Measurements from ENCODE around the gene TEKT3. TPM values are rescaled to one million over a fixed set of nuclear protein-coding genes. Genes with fewer than 3 reads are reported as not detected.
A peak's percentile ranks its signal among the peaks of the same experiment; 100 is the strongest.

TEKT3 gene
- total RNA-seq, 1 donor: not detected

DNA sequence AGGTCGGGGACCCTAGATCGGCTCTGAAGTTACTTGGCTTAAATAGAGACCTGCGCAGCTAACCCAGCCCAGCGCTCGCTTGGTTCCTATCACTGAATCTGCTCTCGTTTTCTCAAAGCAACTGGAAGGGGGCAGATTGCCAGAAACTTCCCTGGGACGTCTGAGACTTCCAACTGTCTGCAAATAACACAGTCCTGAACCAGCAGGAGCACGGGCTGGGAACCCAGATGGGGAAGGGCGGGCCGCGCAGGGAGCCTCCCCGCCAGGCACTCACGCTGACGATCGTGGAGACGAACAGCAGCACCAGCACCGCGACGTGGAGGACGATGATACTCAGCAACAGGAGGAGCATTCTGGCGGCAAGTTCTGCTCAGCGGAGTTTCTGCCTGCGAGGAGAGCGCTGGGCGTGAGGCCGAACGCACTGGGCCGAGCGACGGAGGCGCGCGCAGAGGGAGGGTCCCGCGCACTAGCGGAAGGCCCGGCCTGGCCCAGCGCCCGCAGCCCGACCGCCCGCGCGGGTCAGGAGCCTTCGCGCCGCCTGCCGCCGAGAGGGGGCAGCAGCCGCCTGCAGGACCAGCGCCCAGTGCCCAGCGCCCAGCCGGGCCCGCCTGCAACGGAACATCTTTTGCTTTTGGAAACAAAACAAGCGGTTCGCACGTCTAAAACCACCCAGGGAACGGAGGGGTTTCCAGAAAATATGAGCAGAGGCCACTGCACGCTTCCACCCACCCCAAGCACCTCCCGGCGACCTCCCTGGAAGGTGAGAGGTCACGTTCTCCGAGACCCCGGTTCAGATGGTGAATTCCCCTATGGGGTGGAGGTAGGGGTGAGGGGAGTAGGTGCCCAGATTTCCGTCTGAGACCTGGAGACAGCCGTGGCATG, 80.8 kb downstream of the TEKT3 start:
- no peaks in the 10 kb centered on the region for H3K9me3 ChIP-seq (ENCODE audit: low read depth, low read length)
- peaks cover 56% of the 10 kb centered on the region for H3K27me3 ChIP-seq (ENCODE audit: insufficient read depth, low read length)
- H3K4me3 ChIP-seq (ENCODE audit: low read length): peak overlapping the region; percentile 25
- peaks cover 31% of the 10 kb centered on the region for H3K4me1 ChIP-seq (ENCODE audit: insufficient read depth, low read length)

GRCh38 chr17:15257796-15258512, 83.4 kb downstream of the TEKT3 start:
- Histone ChIP-seq H3K27me3 (ENCODE audit: insufficient read depth, low read length) (peaks cover 33% of the 10 kb centered on the region), H3K4me3 (ENCODE audit: low read length) (no peak overlapping the region), H3K4me1 (ENCODE audit: insufficient read depth, low read length) (peaks cover 27% of the 10 kb centered on the region), H3K9me3 (ENCODE audit: low read depth, low read length) (no peaks in the 10 kb centered on the region)

- Histone ChIP-seq H3K4me3 (ENCODE audit: low read length) (no peak overlapping the region), H3K27me3 (ENCODE audit: insufficient read depth, low read length) (peaks cover 26% of the 10 kb centered on the region), H3K9me3 (ENCODE audit: low read depth, low read length) (no peaks in the 10 kb centered on the region), H3K4me1 (ENCODE audit: insufficient read depth, low read length) (peaks cover 22% of the 10 kb centered on the region)
These were observed 84.1 kb downstream of the TEKT3 start for GRCh38 chr17:15257258-15257788.

DNA sequence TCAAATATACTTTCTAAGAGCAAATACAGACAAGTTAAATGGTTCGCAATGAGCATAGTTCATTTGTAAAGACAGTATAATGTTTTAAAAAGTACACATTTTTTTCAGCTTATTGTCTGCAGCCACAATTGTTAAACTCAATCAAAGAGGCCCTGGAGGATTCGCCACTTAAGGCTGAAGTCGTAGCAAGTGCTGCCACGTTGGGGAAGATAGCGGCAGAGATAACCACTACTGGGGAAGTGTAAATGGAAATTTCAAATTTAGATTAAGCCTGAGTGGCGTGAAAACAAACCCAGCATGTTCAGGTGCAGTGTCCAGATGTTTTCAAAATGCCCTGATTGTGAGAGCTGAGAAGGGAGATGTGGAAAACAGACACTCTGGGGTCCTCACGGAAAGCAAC, 84.7 kb downstream of the TEKT3 start:
- H3K27me3 ChIP-seq (ENCODE audit: insufficient read depth, low read length): peaks cover 20% of the 10 kb centered on the region
- no peak overlapping the region for H3K4me3 ChIP-seq (ENCODE audit: low read length)
- no peaks in the 10 kb centered on the region for H3K9me3 ChIP-seq (ENCODE audit: low read depth, low read length)
- peaks cover 15% of the 10 kb centered on the region for H3K4me1 ChIP-seq (ENCODE audit: insufficient read depth, low read length)

GRCh38 chr17:15255713-15256454, 85.5 kb downstream of the TEKT3 start:
- Histone ChIP-seq H3K4me3 (ENCODE audit: low read length) (no peak overlapping the region), H3K4me1 (ENCODE audit: insufficient read depth, low read length) (peaks cover 7% of the 10 kb centered on the region), H3K9me3 (ENCODE audit: low read depth, low read length) (no peaks in the 10 kb centered on the region), H3K27me3 (ENCODE audit: insufficient read depth, low read length) (peaks cover 12% of the 10 kb centered on the region)

Other genes with a start within 250 kb of the TEKT3 start
- 2.0 TPM for gene PMP22, start 76.3 kb downstream of the TEKT3 start, total RNA-seq
- 1.3 TPM for gene CDRT4, start 126.0 kb upstream of the TEKT3 start, total RNA-seq
- gene TVP23C, start 221.9 kb upstream of the TEKT3 start, total RNA-seq: 24.2 TPM

Data from mononuclear cell (primary cell).